SKM-1 treated with dmso at 0.1 percent for 144 hours (cell line): Measurements from ENCODE around the gene CROCC.
"Not testable (repeated sequence)": the region's sequence is repeated elsewhere in the genome, so short reads cannot be mapped to it uniquely, and the experiment has no call there.

Source experiments
- DNase-seq: peaks from one replicate; lab custom pipeline; 2025; ENCODE audit not compliant: unreplicated experiment; lab: John Stamatoyannopoulos, UW

The CROCC gene

DNA sequence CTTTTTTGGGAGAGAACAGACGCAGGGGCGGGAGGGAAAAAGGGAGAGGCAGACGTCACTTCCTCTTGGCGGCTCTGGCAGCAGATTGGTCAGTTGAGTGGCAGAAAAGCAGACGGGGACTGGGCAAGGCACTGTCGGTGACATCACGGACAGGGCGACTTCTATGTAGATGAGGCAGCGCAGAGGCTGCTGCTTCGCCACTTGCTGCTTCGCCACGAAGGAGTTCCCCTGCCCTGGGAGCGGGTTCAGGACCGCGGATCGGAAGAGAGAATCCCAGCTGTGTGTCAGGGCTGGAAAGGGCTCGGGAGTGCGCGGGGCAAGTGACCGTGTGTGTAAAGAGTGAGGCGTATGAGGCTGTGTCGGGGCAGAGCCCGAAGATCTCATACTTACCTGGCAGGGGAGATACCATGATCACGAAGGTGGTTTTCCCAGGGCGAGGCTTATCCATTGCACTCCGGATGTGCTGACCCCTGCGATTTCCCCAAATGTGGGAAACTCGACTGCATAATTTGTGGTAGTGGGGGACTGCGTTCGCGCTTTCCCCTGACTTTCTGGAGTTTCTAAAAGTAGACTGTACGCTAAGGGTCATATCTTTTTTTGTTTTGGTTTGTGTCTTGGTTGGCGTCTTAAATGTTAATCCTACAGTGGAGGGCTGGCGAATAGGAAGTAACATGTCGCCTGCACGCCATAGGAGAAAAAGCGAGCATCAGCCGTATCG, 26.0 kb upstream of the CROCC start, which contains the start of gene RNU1-2:
Gene RNU1-2, plus strand, starts transcription at position 383 of the 718 bp plus-strand sequence.
- DNase-seq = peak; percentile 99

DNA sequence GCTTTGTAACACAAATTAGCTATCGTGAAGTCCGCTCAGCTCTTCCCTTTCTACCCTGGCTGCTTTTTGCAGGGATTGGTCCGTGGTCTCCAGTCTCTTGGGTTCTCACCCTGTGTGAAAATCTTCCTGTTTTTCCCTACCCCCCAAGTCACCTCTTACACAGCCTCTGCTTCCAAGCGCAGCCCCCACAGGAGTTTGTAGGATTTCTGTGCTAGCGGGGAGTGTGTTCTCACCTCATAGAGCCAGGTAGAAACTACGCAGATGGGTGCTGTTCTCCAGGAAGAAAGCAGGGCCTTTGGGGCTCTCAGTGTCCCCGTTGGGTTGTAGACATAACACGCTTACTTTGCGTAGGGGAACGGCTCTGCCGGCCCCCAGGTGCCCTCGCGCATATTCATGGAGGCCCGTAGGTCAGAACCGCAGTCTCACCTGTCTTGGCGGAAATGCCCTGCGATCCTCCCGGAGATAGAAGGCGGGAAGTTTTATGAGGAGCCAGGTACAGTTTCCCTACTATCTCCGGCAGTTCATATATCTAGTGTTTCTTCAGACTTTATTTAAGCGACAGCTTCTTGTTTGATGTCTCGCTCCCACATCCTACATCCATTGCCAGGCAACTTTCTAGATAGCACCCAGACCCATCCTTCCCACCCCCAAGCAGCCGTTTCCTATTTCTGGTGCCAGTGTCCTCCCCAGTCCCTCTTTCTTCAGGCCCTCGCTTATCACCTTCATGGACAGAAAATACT, 25.2 kb upstream of the CROCC start:
- DNase-seq = peak; percentile 20

DNA sequence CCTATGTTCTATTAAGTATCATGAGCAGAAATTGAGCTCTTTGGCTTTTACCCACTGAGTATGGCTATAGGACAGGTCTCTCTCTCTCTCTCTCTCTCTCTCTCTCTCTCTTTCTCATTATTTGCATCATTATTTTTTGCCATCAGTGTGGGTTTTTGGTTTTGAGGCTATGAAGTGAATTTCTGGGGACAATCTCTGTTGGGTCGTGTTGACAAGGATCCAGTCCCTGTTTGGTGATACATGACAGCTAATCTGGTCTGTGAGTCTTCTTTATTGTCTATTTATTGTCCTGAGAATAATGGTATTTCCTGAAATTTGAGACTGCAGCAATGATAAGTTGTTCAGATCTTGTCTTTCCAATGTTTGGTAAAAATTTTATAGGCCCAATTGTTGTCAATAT, 24.1 kb upstream of the CROCC start:
- not testable (repeated sequence) for DNase-seq

DNA sequence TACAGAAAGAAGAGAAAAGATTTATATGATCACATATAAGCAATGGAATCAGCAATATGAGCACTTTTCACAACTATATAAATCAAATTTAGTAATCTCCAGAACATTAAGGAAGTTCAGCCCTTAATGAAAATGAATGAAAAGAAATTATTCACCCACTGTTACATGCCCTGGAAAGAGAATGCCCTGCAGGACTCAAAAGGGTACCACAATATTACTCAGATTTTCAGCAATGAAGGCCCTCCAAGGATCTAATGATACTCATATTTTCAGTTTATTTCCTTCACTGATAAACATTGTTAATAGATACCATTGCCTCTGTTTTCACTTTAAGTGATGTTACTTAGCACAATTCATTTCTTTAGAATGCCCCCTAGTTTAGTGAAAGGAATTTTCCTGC, 23.4 kb upstream of the CROCC start:
- DNase-seq = not testable (repeated sequence)

DNA sequence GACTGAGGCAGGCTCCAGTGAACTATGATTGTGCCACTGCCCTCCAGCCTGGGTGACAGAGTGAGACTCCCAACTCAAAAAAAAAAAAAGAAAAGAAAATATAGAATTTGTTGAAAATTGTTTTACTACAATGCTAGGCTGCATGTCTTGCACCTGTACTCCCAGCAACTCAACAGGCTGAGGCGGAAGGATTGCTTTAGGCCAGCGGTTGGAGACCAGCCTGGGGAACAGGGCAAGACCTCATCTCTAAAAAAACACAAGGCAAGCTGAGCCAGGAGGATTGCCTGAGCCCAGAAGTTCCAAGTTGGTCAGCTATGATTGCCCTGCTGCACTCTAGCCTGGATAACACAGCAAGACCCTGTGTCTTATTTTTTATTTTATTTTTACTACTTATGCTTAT, 22.7 kb upstream of the CROCC start:
- not testable (repeated sequence) for DNase-seq

DNA sequence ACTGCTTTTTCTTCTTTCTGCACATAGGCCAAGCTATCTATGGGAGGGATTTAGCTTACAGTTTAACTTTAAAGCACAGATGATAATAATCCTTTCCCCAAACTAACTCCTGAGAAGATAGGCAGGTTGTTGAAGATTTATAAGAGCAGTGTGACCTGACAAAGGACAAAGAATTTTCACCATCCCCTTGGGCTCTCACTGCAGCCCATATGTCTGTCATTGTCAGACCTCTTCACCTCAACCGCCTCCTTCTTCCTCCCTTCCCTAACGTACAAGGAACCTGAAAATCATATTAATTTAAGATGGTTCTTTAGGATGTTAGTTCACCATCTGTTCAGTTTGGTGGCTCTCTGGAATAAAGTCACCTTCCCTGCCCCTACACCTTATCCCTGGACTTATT, 21.0 kb upstream of the CROCC start:
- no peak for DNase-seq

DNA sequence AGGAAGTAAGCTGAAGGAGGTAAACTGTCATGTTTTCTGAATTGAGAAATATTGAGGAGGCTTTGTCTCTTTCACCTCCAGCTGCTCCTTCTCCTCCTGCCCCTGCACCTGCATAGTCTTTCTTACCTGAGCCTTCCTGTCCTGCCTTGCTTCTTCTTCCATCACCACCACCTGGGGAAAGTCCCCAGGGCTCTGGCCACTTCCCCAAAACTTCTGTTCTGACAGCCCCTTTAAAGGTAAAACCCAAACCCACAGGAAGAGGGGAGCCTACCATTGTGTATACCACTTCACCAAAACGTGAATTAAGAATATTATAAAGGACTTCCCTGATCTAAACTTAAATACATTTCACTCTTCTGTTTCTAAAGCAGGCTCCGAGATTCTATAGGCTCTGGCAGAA, 20.4 kb upstream of the CROCC start:
- not testable (repeated sequence) for DNase-seq

DNA sequence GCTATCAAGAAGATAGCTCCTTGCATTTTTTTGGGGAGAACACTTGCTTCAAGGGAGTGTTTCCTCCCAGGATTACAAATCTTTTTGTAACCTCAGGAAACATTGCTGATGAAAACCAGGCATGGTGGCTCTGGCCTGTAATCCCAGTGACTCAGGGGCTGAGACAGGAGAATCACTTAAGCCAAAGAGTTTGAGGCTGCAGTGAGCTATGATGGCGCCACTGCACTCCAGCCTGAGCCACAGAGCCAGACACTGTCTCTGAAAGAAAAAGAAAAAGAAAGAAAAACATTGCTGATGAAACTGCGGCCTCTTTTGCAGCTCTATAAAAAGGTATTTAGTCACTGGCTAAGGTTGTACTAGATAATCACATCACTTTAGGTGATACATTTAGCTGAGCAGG, 18.7 kb upstream of the CROCC start:
- DNase-seq = no peak

DNA sequence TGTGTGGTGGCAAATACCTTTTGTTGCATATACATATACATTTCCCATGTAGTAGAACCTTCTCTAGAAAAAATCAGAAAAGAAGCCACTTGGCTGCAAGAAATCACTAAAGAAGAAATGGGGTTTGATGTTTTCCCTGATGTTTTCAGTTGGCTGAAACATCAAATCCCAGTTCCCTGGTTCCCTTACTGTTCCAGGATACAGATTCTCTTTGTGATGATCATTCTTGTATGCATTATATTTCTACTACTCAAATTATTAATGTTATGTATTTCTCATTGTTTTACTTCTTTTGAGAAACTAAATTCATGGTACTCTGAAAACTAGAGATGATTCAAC, 18.3 kb upstream of the CROCC start:
- no peak for DNase-seq

DNA sequence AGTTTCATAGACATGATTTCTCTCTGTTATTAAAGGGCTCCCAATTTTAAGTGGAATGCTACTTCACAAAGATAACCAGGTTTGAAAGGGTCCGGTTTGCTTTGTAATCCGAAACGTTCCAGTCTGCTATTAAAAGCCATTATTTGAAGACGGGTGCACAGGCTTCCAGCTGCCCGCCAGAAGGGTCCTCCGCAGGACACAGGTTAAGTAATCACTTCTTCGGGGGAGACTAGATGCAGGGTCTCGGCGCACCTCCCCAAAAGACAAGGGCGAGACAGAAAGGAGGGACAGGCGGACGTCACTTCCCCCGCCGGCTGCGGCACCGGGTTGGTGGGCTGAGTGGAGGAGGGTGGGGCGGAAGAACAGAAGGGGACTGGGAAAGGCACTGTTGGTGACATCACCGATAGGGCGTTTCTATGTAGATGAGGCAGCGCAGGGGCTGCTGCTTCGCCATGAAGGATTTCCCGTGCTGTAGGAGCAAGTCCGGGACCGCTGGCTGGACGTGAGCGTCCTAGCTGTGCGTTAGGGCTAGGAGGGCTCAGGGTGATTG, 17.1 kb upstream of the CROCC start:
- DNase-seq = peak; percentile 95

DNA sequence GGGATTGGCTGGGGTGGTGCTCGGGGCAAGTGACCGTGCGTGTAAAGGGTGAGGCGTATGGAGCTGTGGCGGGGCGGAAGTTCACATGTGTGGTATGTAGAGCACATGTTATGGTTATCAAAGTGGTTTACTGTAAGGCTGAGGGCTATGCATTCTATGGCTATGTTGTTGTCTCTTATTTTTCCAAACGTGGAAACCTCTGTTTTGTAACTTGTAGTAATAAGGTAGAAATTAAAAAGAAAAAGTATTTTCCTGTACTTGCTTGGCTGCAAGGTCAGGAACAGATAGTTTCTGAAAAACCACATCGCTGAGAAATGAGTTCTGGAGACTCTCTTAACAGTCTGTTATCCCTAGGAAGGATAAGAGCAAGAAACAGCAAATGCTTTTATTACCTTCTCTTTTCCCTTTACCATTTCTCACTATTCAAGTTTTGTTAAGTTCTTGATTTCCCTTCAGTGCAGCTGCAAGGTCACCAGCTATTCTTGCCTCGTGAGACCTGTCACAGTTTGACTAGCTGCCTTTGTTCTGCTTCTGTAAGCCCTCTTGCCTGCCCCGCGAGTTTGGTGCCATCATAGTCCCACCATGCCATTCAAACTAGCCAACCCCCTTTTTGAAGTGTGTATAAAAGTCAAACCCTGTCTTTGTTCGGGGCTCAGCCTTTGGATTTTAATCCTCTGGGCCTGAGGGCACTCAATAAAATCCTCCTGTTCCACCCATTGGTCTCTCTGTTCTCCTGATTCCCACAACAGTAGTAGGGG, 16.4 kb upstream of the CROCC start:
- DNase-seq = peak; percentile 85

DNA sequence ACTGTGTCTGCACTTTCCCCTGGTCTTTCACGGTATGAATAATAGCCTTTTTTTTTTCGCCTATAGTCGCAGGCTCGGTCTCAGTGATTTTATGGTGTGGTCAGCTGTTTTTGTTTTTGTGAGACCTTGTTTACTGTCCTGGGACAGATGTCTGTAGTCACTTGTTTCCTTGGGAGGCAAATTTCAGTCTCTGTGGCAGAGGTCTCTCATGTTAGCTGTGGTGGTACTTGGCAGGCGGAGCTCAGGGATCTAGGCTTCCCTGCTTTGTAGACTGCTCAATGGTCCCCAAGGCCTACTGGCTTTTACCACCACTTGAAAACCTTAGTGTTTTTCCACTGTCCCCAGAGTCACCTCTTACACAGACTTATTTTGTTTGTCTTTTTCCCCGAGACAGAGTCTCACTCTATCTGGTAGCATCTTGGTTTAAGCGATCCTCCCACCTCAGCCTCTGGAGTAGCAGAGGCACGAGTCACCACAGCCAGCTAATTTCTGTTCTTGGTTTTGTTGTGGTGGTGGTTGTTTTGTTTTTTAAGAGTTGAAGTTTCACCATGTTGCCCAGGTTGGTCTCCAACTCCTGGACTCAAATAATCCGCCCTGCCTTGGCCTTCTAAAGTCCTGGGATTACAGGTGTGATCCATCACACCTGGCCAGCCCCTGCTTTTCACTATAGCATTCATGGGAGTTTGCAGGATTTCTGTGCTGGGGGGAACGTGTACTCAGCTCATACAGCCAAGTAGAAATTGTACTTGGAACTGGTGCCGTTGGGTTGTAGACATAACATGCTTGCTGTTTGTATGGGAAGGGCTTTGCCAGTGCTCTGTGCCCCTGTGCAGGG, 15.6 kb upstream of the CROCC start:
- DNase-seq = no peak

DNA sequence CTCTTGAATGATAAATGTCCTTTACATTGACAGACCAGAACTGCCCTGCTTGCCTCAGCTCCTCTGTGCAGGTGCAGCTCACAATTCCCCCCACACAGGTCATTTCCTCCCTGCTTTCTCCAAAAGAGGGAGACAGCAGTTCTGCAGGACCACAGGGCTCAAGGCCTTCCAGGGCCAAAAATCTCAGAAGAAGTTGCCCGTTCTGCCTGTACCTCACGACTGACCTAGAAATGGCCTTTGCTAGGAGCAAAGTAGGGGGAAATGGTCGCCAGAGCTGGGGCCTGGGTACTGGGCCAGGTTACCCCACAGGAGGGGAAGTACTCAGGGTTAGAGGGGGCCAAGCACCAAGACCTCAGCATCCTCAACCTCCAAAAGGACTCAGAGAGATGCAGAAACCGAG, 14.9 kb upstream of the CROCC start:
- no peak for DNase-seq

DNA sequence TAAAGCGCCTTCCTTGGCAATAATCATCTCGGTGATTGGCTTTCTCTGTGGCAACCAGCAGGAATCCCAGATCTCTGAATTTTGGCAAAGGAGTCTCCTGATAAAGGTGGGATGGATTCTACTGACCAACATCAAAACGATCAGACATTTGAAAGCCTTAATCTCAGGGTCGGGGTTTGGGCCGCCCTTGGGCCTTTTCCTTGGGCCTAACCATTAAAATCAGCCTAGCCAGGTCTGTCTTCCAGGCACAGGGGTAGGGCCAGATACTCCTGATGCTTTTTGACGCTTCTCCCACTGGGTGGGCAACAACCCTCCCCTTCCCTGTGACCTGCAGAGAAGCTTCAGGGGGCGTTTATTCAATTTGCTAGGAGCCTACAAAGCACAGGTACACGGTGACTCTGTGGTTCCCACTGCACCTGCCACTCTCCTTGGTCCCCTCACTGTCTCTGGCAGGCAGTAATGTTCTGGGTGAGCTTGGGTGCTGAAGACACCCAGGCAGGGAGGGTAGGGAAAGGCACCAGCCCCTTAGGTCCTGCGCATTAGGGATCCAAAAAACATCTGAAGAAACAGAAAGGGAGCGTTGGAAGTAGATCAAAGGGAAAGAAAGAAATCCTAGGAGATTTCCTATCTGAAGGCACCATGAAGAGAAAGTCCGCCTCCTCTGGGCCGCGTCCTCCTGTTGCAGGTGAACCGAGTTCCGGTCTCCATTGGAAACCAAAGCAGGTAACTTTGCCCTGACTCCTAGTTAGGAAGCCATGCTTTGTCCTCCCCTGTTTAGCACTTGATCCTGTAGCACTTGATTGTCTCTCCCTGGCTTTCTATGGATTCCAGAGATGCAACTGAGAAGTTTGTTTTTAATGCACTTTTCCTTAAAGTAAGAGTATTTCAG, 13.6 kb upstream of the CROCC start:
- no peak for DNase-seq

DNA sequence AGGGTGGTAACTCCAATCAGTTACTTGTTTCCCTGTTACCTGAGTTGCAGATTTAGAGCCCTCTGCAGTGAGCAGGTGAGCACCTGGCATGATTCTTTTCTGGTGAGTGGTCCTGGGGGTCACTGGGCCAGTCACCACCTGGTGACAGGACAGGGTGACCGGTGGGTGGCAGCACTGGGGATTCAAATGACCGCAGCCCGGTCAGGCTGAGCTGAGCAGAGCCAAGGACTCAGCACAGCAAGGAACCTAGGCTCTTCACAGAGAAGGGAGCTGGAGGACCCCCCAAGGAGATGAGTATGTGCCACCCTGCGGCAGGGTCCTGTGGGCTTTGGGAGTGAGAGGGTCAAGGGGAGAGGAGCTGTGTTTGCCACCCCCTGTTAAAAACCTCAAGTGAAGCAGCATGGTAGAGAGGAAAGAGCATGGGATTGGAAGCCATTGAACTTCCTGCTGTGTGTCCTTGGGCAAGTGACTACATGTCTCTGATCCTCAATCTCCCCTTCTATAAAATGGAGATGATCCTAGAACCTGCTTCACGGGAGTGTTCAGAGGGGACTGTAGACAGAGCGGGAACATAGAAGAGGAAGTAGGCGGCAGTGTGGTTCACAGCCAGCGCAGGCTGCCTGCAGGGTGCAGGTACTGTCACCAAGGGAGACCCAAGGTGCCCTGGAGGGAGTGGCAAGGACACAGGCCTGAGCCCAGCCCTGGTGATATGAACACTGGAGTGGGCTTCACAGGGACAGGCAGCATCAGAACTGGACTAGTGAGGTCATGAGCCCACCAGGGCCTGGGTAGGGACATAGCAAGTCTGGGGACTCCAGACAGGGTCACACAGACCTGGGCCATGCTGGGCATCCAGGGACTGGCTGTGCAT, 9.6 kb upstream of the CROCC start:
- DNase-seq = not testable (repeated sequence)

DNA sequence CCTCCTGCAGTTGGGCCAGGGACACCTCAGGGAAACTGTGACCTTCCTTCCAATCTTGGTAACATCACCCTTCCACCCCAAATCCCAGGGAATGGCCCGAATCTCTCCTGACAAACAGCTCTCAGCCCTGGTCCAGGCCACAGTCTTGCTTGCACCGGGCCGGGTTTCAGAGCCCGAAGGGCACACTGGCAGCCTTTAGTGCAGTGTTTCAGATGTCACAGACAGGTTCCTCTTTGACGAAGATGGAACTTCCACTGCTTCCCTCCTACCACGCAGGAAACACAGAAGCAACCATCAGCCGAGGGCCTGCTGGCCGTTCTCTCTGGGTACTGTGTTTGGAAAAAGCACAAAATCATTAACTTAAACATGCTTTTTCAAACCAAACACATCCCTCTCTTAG, 9.0 kb upstream of the CROCC start:
- DNase-seq = not testable (repeated sequence)

DNA sequence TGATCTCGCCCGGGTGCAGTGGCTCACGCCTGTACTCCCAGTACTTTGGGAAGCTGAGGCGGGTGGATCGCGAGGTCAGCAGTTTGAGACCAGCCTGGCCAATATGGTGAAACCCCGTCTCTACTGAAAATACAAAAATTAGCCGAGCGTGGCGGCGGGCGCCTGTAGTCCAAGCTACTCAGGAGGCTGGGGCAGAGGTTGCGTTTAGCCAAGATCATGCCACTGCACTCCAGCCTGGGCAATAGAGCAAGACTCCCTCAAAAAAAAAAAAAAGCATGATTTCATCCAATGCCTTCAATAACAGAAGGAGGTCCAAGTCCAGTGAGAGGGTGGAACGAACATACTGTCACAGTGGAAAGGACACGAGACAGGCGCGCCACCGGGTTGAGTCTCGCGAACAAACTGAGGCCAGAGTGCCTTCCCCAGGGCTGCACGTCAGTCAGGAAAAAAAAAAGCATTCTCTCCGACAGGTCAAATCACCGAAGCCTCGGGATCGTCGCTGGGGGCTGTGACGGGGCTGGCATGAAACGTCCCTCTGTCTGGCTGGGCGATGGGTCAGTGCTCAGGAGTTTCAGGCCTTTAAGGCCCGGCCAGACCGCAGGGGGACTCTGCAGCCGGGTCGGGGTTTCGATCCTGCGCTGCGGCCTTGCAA, 8.4 kb upstream of the CROCC start:
- DNase-seq = no peak
